Kidney epithelial cell (primary cell): ENCODE data around the gene ODC1. TPM values are rescaled to one million over a fixed set of nuclear protein-coding genes. Genes with fewer than 3 reads are reported as not detected.

Experiments
- DNase-seq: peaks from one replicate; pipeline ENCODE4 v3.0.0-alpha.2; 2010; ENCODE audit warnings: low read depth
- H3K27me3 ChIP-seq: 2 replicates; pipeline ENCODE4 v1.6.0; 2011; ENCODE audit warnings: low read length; ENCODE audit not compliant: control insufficient read depth, insufficient read depth
- H3K36me3 ChIP-seq: 2 replicates; pipeline ENCODE4 v1.5.1; 2011; ENCODE audit warnings: low read length; ENCODE audit not compliant: control insufficient read depth, insufficient read depth
- H3K4me3 ChIP-seq: 2 replicates; pipeline ENCODE4 v1.5.1; 2011; ENCODE audit warnings: low read depth, mild to moderate bottlenecking, control low read depth, low read length
- total RNA-seq: library from RNA; depleted of rRNA; stranded (reverse); fragments of >200 nt; gene quantifications from 2 replicates; pipeline ENCODE4 v1.2.3, GENCODE V29; 2015
- TF ChIP-seq, protein P1 (sequence below): IDR thresholded peaks from 2 replicates; pipeline ENCODE4 v1.5.1; 2011; ENCODE audit warnings: mild to moderate bottlenecking, moderate library complexity, low read length, control low read depth, inconsistent platforms; ENCODE audit not compliant: insufficient read depth, poor library complexity, severe bottlenecking

The ODC1 gene
- total RNA-seq, 1 donor from 2014 or later, result 394 TPM

- TF ChIP-seq, protein P1, sequence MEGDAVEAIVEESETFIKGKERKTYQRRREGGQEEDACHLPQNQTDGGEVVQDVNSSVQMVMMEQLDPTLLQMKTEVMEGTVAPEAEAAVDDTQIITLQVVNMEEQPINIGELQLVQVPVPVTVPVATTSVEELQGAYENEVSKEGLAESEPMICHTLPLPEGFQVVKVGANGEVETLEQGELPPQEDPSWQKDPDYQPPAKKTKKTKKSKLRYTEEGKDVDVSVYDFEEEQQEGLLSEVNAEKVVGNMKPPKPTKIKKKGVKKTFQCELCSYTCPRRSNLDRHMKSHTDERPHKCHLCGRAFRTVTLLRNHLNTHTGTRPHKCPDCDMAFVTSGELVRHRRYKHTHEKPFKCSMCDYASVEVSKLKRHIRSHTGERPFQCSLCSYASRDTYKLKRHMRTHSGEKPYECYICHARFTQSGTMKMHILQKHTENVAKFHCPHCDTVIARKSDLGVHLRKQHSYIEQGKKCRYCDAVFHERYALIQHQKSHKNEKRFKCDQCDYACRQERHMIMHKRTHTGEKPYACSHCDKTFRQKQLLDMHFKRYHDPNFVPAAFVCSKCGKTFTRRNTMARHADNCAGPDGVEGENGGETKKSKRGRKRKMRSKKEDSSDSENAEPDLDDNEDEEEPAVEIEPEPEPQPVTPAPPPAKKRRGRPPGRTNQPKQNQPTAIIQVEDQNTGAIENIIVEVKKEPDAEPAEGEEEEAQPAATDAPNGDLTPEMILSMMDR, result no peak
- Histone ChIP-seq H3K4me3 (no peak overlapping the region), H3K36me3 (peaks cover 4% of the 10 kb centered on the region), H3K27me3 (no peaks in the 10 kb centered on the region)
- DNase-seq, result no peak
Observed at GRCh38 chr2:10440736-10441135, 7.4 kb downstream of the ODC1 start.

DNA sequence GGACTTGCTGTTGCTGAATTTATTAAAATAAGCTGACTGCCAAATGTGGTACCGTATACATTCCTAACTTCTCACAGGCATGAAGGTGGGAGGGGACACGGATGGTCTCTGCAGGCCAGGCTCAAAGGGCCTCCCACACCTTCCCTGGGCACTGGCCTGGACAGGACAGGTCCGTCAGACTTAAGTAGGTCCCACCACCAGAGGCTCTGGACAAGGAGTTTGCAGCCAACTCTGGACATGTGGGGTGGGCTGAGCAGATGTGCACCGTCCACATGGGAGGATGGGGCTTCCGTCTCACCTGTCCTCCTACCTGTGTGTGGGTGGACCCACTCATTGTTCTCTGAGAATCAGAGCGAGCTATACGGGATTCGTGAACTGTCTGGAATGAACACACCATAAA is 8.2 kb downstream of the ODC1 start:
- TF ChIP-seq, protein P1, result no peak
- no peak for DNase-seq
- Histone ChIP-seq H3K36me3 (peaks cover 4% of the 10 kb centered on the region), H3K4me3 (no peak overlapping the region), H3K27me3 (no peaks in the 10 kb centered on the region)

DNA sequence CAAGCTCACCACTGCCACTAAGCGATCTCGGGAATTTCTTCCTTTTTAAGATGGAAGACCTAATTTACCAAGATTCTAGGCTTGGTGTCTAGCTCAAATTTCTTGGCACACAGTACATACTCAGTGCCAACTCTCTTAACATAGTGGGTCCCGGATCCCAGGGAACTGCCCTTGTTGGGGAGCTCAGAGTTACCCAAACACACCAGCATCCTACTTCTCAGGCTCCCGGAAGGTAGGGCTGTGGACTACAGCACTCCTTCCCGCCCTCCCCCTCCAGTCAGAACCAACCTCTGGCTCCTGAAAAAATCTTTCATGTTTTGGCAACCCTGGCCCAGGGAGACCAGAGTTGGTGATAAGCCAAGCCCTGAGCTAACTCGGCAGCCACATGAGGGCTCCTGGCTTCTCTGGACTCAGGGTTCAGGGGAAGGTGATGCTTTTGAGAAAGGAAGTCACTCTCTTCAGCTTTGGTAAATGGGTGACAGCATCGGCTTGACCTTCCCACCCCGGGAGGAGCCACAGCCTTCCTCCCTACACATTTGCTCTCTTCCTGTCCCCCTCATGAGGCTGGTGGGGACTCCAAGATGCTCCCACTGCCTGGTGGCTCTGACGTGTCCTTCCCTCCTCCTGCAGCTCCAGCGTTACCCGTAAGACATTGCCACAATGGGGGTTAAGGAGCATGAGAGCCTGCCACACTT is 8.8 kb downstream of the ODC1 start:
- no peaks in the 10 kb centered on the region for H3K27me3 ChIP-seq
- no peak overlapping the region for H3K4me3 ChIP-seq
- DNase-seq, result no peak
- H3K36me3 ChIP-seq, result peaks cover 4% of the 10 kb centered on the region
- TF ChIP-seq, protein P1, result no peak

GRCh38 chr2:10438688-10439087 is 9.4 kb downstream of the ODC1 start:
- no peaks in the 10 kb centered on the region for H3K27me3 ChIP-seq
- DNase-seq, result no peak
- TF ChIP-seq, protein P1, result no peak
- H3K4me3 ChIP-seq, result no peak overlapping the region
- H3K36me3 ChIP-seq, result peaks cover 4% of the 10 kb centered on the region

GRCh38 chr2:10437806-10438205 is 10.3 kb downstream of the ODC1 start:
- Histone ChIP-seq H3K36me3 (peaks cover 4% of the 10 kb centered on the region), H3K27me3 (no peaks in the 10 kb centered on the region), H3K4me3 (no peak overlapping the region)
- DNase-seq, result no peak
- TF ChIP-seq, protein P1, result no peak

GRCh38 chr2:10436583-10437110 is 11.5 kb downstream of the ODC1 start:
- Histone ChIP-seq H3K4me3 (no peak overlapping the region), H3K27me3 (no peaks in the 10 kb centered on the region), H3K36me3 (peaks cover 4% of the 10 kb centered on the region)
- no peak for DNase-seq
- TF ChIP-seq, protein P1, result no peak
